ENCODE results near the gene ART4. TPM values are rescaled to one million over a fixed set of nuclear protein-coding genes. Genes with fewer than 3 reads are reported as not detected.

The ART4 gene
- total RNA-seq, 2 experiments from 2014 or later = not detected

- ATAC-seq (peak; percentile 13), DNase-seq (no peak)
- Mint-ChIP-seq H3K27ac (peak overlapping the region; percentile 38), H3K4me3 (no peak overlapping the region), H3K36me3 (ENCODE audit: low read depth) (no peaks in the 10 kb centered on the region), H3K9me3 (no peaks in the 10 kb centered on the region), H3K4me1 (ENCODE audit: low read depth) (peaks cover 14% of the 10 kb centered on the region), H3K27me3 (peaks cover 2% of the 10 kb centered on the region)
- ChIA-PET CTCF (interaction anchor here (1.2 to 3.1 kb wide), 3 partner anchors 87 to 186 kb away, joined by 4 to 12 read pairs (median 5); no protein-coding TSS in a partner anchor), POLR2A (interaction anchor here (1.1 kb wide), 2 partner anchors 36 to 40 kb away, joined by 3 read pairs; a partner anchor contains a TSS)
- intact Hi-C loops (cut with micrococcal nuclease) = no loop called here
- no peak for TF ChIP-seq CTCF (IDR thresholded peaks at IDR 0.05)
Measured at GRCh38 chr12:14810953-14811483, 32.3 kb downstream of the ART4 start.

GRCh38 chr12:14810167-14810952 lies 33.0 kb downstream of the ART4 start:
- DNase-seq (no peak), ATAC-seq (no peak)
- no peak overlapping the region for H3K4me3 Mint-ChIP-seq
- POLR2A ChIA-PET = interaction anchor here (1.1 kb wide), 2 partner anchors 35 to 40 kb away, joined by 3 read pairs; a partner anchor contains a TSS
- intact Hi-C loops (cut with micrococcal nuclease) = no loop called here
- H3K9me3 Mint-ChIP-seq = no peaks in the 10 kb centered on the region
- H3K4me1 Mint-ChIP-seq (ENCODE audit: low read depth) = peaks cover 18% of the 10 kb centered on the region
- H3K36me3 Mint-ChIP-seq (ENCODE audit: low read depth) = no peaks in the 10 kb centered on the region
- CTCF ChIA-PET = interaction anchor here (1.0 to 3.1 kb wide), 4 partner anchors 86 to 187 kb away, joined by 3 to 12 read pairs (median 4); no protein-coding TSS in a partner anchor
- TF ChIP-seq CTCF (IDR thresholded peaks at IDR 0.05) = no peak
- H3K27me3 Mint-ChIP-seq = peaks cover 2% of the 10 kb centered on the region
- H3K27ac Mint-ChIP-seq = peak overlapping the region; percentile 38

DNA sequence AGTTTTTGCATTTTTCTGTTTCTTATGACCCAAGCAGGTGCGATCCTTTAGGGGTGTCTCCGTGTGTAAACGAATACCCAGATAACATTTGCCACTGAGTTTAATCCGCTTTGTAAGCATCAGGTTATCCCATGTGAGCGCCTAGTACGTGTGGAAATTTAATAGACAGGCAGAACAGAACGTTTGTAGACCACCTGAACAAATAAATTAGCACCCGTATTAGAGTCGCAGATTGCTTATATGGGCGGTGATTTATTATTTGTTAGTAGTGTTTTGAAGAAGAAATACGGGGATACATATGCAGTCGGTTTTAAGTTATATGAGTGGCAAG lies 39.5 kb downstream of the ART4 start:
- Mint-ChIP-seq H3K27ac (no peak overlapping the region), H3K36me3 (ENCODE audit: low read depth) (peaks cover 22% of the 10 kb centered on the region), H3K4me1 (ENCODE audit: low read depth) (peaks cover 37% of the 10 kb centered on the region), H3K9me3 (no peaks in the 10 kb centered on the region), H3K4me3 (no peak overlapping the region), H3K27me3 (no peaks in the 10 kb centered on the region)
- DNase-seq (no peak), ATAC-seq (peak; percentile 1)
- POLR2A ChIA-PET = interaction anchor here (1.4 to 3.0 kb wide), 3 partner anchors 11 to 33 kb away, joined by 3 to 33 read pairs (median 5); a partner anchor contains a TSS
- CTCF ChIA-PET = interaction anchor here (1.0 to 3.4 kb wide), 4 partner anchors 22 to 192 kb away, joined by 4 to 18 read pairs (median 12); a partner anchor contains a TSS
- TF ChIP-seq CTCF (IDR thresholded peaks at IDR 0.05) = no peak
- intact Hi-C loops (cut with micrococcal nuclease) = no loop called here

- CTCF ChIA-PET = interaction anchor here (0.9 to 3.4 kb wide), 8 partner anchors 13 to 418 kb away, joined by 3 to 18 read pairs (median 4); partner anchors contain the start of gene RERG
- Mint-ChIP-seq H3K27ac (no peak within 1 kb of the TSS), H3K36me3 (ENCODE audit: low read depth) (peaks cover 26% of the 10 kb centered on the region), H3K4me3 (no peak within 1 kb of the TSS), H3K4me1 (ENCODE audit: low read depth) (peaks cover 37% of the 10 kb centered on the region), H3K9me3 (no peaks in the 10 kb centered on the region), H3K27me3 (no peaks in the 10 kb centered on the region)
- DNase-seq (peak; percentile 94), ATAC-seq (peak; percentile 98)
- POLR2A ChIA-PET = interaction anchor here (1.2 to 3.0 kb wide), 8 partner anchors 10 to 156 kb away, joined by 3 to 33 read pairs (median 5); a partner anchor contains a TSS
- TF ChIP-seq CTCF (IDR thresholded peaks at IDR 0.05) = no peak
- intact Hi-C loops (cut with micrococcal nuclease) = no loop called here
Measured at GRCh38 chr12:14803011-14803829, 40.1 kb downstream of the ART4 start, which contains the start of the genes C12orf60 and WBP11. Gene C12orf60, plus strand, starts transcription at chr12:14803670. Its CDS starts 19,266 bp downstream, at chr12:14822936. Gene WBP11, minus strand, starts transcription at chr12:14803478. Its CDS starts 2,095 bp downstream, at chr12:14801383.

Measured in activated CD8-positive, alpha-beta T cell treated with anti-CD3 and anti-CD28 coated beads for 36 hours (primary cell).